DMS153 treated with DMSO at 0.1 percent for 48 hours (cell line): ENCODE data around the gene SPRY4.
A peak's percentile ranks its signal among the peaks of the same experiment; 100 is the strongest.
"Not testable (repeated sequence)": the region's sequence is repeated elsewhere in the genome, so short reads cannot be mapped to it uniquely, and the experiment has no call there.

Experiments used
- DNase-seq: peaks from one replicate; lab custom pipeline; 2025; ENCODE audit not compliant: unreplicated experiment; lab: John Stamatoyannopoulos, UW

SPRY4 gene

GRCh38 chr5:142295960-142296860, 28.6 kb downstream of the SPRY4 start:
- DNase-seq, result no peak

GRCh38 chr5:142295084-142295758, 29.6 kb downstream of the SPRY4 start:
- DNase-seq, result no peak

- no peak for DNase-seq
Observed at GRCh38 chr5:142293486-142293885, 31.3 kb downstream of the SPRY4 start.

GRCh38 chr5:142292808-142293207, 32.0 kb downstream of the SPRY4 start:
- no peak for DNase-seq

- no peak for DNase-seq
Observed at GRCh38 chr5:142292249-142292648, 32.6 kb downstream of the SPRY4 start.

- DNase-seq, result peak; percentile 50
Observed at GRCh38 chr5:142290577-142291299, 34.1 kb downstream of the SPRY4 start.

GRCh38 chr5:142289708-142290576, 34.9 kb downstream of the SPRY4 start:
- DNase-seq, result no peak

- DNase-seq, result no peak
Observed at GRCh38 chr5:142287973-142288313, 36.9 kb downstream of the SPRY4 start.

- DNase-seq, result no peak
Observed at GRCh38 chr5:142287096-142287972, 37.5 kb downstream of the SPRY4 start.

- DNase-seq, result no peak
Observed at GRCh38 chr5:142286111-142286510, 38.7 kb downstream of the SPRY4 start.

- no peak for DNase-seq
Observed at GRCh38 chr5:142283304-142283703, 41.5 kb downstream of the SPRY4 start.

GRCh38 chr5:142281966-142282365, 42.9 kb downstream of the SPRY4 start:
- no peak for DNase-seq

GRCh38 chr5:142281008-142281367, 43.8 kb downstream of the SPRY4 start:
- no peak for DNase-seq

GRCh38 chr5:142280066-142281007, 44.5 kb downstream of the SPRY4 start:
- no peak for DNase-seq

GRCh38 chr5:142278627-142279026, 46.2 kb downstream of the SPRY4 start:
- DNase-seq, result no peak

- no peak for DNase-seq
Observed at GRCh38 chr5:142277796-142278195, 47.0 kb downstream of the SPRY4 start.

GRCh38 chr5:142276517-142276916, 48.3 kb downstream of the SPRY4 start:
- DNase-seq, result no peak

- no peak for DNase-seq
Observed at GRCh38 chr5:142275496-142275895, 49.3 kb downstream of the SPRY4 start.

GRCh38 chr5:142272596-142272995, 52.2 kb downstream of the SPRY4 start:
- not testable (repeated sequence) for DNase-seq
